Activated naive CD4-positive, alpha-beta T cell treated with anti-CD3 and anti-CD28 coated beads, Interleukin-2, amount 50 U/mL, for 24 hours (primary cell): ENCODE measurements around the gene PKP2.

Experiments
- H3K27ac Mint-ChIP-seq: one replicate; pipeline ENCODE4 v1.8.0; 2021; ENCODE audit warnings: mild to moderate bottlenecking, mixed read lengths
- H3K27me3 Mint-ChIP-seq: one replicate; pipeline ENCODE4 v1.8.0; 2021; ENCODE audit warnings: mixed read lengths
- H3K36me3 Mint-ChIP-seq: one replicate; pipeline ENCODE4 v1.8.0; 2021; ENCODE audit warnings: mixed read lengths
- H3K4me1 Mint-ChIP-seq: one replicate; pipeline ENCODE4 v1.8.0; 2021; ENCODE audit warnings: mixed read lengths
- H3K4me3 Mint-ChIP-seq: one replicate; pipeline ENCODE4 v1.8.0; 2021; ENCODE audit warnings: mild to moderate bottlenecking, mixed read lengths
- H3K9me3 Mint-ChIP-seq: one replicate; pipeline ENCODE4 v1.8.0; 2021; ENCODE audit warnings: mixed read lengths

The PKP2 gene

GRCh38 chr12:32854097-32854496 lies 42.5 kb downstream of the PKP2 start:
- Mint-ChIP-seq H3K4me1 (no peaks in the 10 kb centered on the region), H3K27me3 (peaks cover 7% of the 10 kb centered on the region), H3K9me3 (no peaks in the 10 kb centered on the region), H3K36me3 (no peaks in the 10 kb centered on the region), H3K27ac (no peak overlapping the region), H3K4me3 (no peak overlapping the region)

DNA sequence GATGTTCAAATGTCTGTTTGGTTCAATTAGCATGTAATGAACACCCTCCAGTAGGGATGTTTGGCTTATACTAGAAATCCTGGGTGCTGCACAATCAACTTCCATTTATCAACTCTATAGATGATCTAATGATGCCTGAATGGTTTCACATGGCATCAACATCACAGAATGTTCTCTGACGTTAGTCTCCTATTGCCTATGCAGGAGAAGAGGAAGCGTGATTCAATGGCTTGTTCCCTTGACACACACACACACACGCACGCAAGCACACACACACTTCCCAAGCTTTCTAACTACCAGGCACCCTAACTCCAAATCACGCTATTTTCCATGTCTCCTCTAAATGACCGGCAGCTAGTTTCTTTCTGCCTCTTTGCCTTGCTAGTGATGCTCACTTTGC lies 49.3 kb downstream of the PKP2 start:
- Mint-ChIP-seq H3K9me3 (no peaks in the 10 kb centered on the region), H3K36me3 (no peaks in the 10 kb centered on the region), H3K27me3 (peaks cover 4% of the 10 kb centered on the region), H3K4me1 (no peaks in the 10 kb centered on the region), H3K4me3 (no peak overlapping the region), H3K27ac (no peak overlapping the region)

- peaks cover 2% of the 10 kb centered on the region for H3K27me3 Mint-ChIP-seq
- no peaks in the 10 kb centered on the region for H3K4me1 Mint-ChIP-seq
- H3K9me3 Mint-ChIP-seq: no peaks in the 10 kb centered on the region
- H3K36me3 Mint-ChIP-seq: no peaks in the 10 kb centered on the region
- no peak overlapping the region for H3K27ac Mint-ChIP-seq
- H3K4me3 Mint-ChIP-seq: no peak overlapping the region
These were observed 50.5 kb downstream of the PKP2 start for GRCh38 chr12:32846053-32846452.

DNA sequence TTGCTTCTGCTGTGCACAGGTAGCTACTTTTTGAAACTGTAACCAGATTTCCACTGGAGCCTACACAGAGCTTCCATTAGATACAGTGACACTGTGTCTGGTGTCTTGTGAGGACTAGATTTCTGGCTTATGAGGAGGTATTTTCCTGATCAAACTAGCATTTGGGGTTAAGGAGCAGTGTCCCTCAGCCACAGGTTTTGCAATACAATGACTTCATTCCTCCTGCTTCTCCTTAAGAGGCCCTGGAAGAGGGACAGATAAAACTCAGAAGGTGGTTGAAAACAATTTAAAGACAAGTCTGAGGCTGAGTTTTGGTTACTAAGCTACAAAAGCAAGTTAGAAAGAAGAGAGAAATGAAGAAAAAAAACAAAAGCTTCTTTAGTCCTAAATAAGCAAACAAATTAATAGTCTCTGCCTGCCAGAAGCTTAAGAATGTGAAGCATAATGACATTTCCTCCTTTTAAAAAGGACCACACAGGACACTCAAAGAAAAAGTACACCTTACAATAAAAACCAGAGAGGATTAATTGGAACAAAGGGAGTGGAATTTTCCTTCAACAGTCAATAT lies 53.0 kb downstream of the PKP2 start:
- Mint-ChIP-seq H3K36me3 (no peaks in the 10 kb centered on the region), H3K27ac (no peak overlapping the region)

DNA sequence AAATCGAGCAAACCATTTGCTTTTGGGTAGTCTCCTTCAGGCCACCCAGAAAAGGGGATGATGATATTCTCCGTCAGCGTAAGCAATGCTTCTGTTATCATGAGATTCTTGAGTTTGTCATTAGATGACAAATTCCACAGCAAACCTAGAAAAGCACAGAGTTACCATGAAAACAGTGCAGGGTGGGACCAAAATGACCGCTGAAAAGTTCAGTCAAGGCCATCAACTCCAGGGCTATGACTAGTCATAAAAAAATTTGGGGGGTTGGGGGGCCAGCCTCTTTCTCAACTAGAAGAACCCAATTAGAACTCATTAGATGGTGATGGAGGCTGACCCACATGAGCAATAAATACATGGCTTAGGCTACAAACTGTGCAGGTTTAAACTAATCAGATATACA lies 55.5 kb downstream of the PKP2 start:
- H3K27ac Mint-ChIP-seq: no peak overlapping the region
- H3K4me3 Mint-ChIP-seq: no peak overlapping the region
- H3K27me3 Mint-ChIP-seq: no peaks in the 10 kb centered on the region
- peaks cover 5% of the 10 kb centered on the region for H3K9me3 Mint-ChIP-seq
- no peaks in the 10 kb centered on the region for H3K4me1 Mint-ChIP-seq
- H3K36me3 Mint-ChIP-seq: no peaks in the 10 kb centered on the region

More for the DNA sequence above, 53.0 kb downstream of the PKP2 start:
- Mint-ChIP-seq H3K4me1 (no peaks in the 10 kb centered on the region), H3K27me3 (no peaks in the 10 kb centered on the region), H3K4me3 (no peak overlapping the region), H3K9me3 (no peaks in the 10 kb centered on the region)

- no peaks in the 10 kb centered on the region for H3K36me3 Mint-ChIP-seq
- no peaks in the 10 kb centered on the region for H3K4me1 Mint-ChIP-seq
- no peak overlapping the region for H3K4me3 Mint-ChIP-seq
- H3K27ac Mint-ChIP-seq: no peak overlapping the region
- no peaks in the 10 kb centered on the region for H3K27me3 Mint-ChIP-seq
- H3K9me3 Mint-ChIP-seq: peaks cover 5% of the 10 kb centered on the region
These were observed 56.7 kb downstream of the PKP2 start for GRCh38 chr12:32839828-32840227.

GRCh38 chr12:32837974-32838373 lies 58.6 kb downstream of the PKP2 start:
- Mint-ChIP-seq H3K27me3 (no peaks in the 10 kb centered on the region), H3K36me3 (no peaks in the 10 kb centered on the region), H3K4me1 (no peaks in the 10 kb centered on the region), H3K4me3 (no peak overlapping the region), H3K9me3 (peaks cover 5% of the 10 kb centered on the region), H3K27ac (no peak overlapping the region)

- no peaks in the 10 kb centered on the region for H3K36me3 Mint-ChIP-seq
- no peaks in the 10 kb centered on the region for H3K4me1 Mint-ChIP-seq
- H3K27ac Mint-ChIP-seq: no peak overlapping the region
- H3K4me3 Mint-ChIP-seq: no peak overlapping the region
- peaks cover 5% of the 10 kb centered on the region for H3K9me3 Mint-ChIP-seq
- no peaks in the 10 kb centered on the region for H3K27me3 Mint-ChIP-seq
These were observed 59.9 kb downstream of the PKP2 start for GRCh38 chr12:32836710-32837109.

DNA sequence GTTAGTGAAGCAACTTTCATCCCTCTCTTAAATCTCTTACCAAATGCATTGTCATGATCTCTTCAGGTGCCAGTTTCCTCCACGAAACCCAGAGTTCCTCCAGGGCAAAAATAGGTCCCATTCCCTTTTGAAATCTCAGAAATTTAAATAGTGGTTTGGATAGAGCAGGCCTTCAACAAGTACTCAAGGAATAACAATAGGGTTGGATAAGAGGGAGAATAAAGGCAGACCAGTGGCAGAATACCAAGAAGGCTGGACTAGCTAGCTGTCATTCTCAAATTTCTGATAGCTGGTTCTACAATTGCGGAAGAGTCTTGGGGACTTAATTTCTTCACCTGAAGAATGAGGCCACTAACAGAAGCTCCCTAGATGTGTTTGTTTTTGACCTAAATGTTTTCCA lies 62.5 kb downstream of the PKP2 start:
- Mint-ChIP-seq H3K27me3 (no peaks in the 10 kb centered on the region), H3K9me3 (peaks cover 5% of the 10 kb centered on the region), H3K36me3 (no peaks in the 10 kb centered on the region), H3K4me3 (no peak overlapping the region), H3K4me1 (no peaks in the 10 kb centered on the region), H3K27ac (no peak overlapping the region)

GRCh38 chr12:32828552-32828951 lies 68.0 kb downstream of the PKP2 start:
- H3K36me3 Mint-ChIP-seq: no peaks in the 10 kb centered on the region
- no peak overlapping the region for H3K4me3 Mint-ChIP-seq
- H3K27ac Mint-ChIP-seq: no peak overlapping the region
- no peaks in the 10 kb centered on the region for H3K4me1 Mint-ChIP-seq
- H3K9me3 Mint-ChIP-seq: no peaks in the 10 kb centered on the region
- H3K27me3 Mint-ChIP-seq: no peaks in the 10 kb centered on the region

DNA sequence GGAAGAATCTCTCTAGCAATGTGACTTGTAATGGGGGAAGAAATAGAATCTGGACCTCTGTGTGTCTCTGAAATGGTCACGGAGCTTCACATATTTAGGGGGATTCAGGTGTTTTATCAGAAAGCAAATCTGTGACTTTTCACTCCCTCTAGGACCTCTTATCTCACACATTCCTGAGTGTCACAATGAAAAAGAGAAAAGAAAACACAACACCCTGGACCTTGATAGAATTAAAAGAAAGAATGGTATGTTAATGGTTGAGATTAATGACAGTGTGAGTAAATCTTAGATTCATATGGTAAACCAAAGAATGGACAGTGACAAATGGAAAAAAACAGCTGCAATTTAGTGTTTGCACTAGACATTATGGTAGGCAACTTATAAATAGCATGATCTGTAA lies 68.5 kb downstream of the PKP2 start:
- Mint-ChIP-seq H3K27ac (no peak overlapping the region), H3K9me3 (no peaks in the 10 kb centered on the region), H3K4me3 (no peak overlapping the region), H3K4me1 (no peaks in the 10 kb centered on the region), H3K36me3 (no peaks in the 10 kb centered on the region), H3K27me3 (no peaks in the 10 kb centered on the region)

GRCh38 chr12:32826807-32827412 lies 69.7 kb downstream of the PKP2 start:
- H3K27me3 Mint-ChIP-seq: no peaks in the 10 kb centered on the region
- H3K4me1 Mint-ChIP-seq: no peaks in the 10 kb centered on the region
- H3K9me3 Mint-ChIP-seq: no peaks in the 10 kb centered on the region
- H3K4me3 Mint-ChIP-seq: no peak overlapping the region
- H3K36me3 Mint-ChIP-seq: no peaks in the 10 kb centered on the region
- no peak overlapping the region for H3K27ac Mint-ChIP-seq

DNA sequence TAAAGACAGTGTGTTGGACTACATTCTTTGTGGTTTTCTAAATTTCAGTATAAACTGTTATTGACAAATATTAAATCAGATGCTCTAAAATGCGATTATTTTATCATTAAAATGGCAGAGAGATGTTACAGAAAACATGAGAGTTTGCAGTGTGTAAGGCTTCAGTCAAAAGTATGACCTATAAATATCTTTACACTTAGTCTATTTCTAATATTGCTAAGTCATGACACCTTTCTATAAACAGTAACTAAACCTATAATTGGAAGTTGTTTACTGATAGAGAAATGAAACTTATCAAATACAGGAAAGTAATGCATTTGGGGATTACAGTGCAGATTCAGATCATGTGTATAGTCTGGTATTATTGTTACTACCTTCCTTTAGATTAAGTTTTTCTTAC lies 72.0 kb downstream of the PKP2 start:
- Mint-ChIP-seq H3K4me1 (no peaks in the 10 kb centered on the region), H3K9me3 (no peaks in the 10 kb centered on the region), H3K4me3 (no peak overlapping the region), H3K27ac (no peak overlapping the region), H3K36me3 (no peaks in the 10 kb centered on the region), H3K27me3 (no peaks in the 10 kb centered on the region)

DNA sequence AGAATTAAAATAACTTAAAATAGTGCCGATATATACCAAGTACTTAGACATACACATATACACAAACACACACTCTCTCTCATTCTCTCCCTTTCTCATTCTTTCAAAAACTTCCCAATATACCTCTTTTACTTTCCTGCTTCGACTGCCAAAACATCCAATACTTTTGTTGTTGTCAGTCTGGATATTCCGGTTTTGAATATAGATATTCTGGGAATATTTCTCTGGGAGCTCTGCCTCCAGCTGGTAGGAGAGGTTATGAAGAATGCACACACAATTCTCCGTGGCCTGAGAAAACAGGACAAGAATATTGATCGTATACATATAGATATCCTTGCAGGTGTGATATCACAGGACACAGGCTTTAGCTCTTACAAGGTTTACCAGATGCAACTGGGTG lies 74.2 kb downstream of the PKP2 start:
- no peak overlapping the region for H3K27ac Mint-ChIP-seq
- no peaks in the 10 kb centered on the region for H3K36me3 Mint-ChIP-seq
- H3K9me3 Mint-ChIP-seq: no peaks in the 10 kb centered on the region
- no peaks in the 10 kb centered on the region for H3K4me1 Mint-ChIP-seq
- H3K27me3 Mint-ChIP-seq: peaks cover 1% of the 10 kb centered on the region
- no peak overlapping the region for H3K4me3 Mint-ChIP-seq

DNA sequence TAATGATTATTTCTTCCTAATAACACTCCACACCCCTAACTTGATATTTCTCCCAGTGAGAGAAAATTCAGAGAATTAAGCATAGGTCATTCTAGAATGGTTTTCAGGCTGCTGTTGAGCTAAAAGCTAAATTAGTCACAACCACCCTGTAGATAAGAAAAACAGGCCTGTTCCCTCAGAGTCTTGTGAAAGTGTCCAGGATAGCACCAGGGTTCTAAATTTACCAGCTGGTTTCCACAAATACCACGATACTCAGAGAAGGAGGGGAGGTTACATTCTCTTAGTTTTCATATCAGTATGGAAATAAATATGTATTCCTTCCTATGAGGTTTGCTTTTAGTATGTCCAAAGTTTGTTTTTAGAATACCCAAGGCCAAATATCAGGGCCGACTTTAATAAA lies 74.9 kb downstream of the PKP2 start:
- Mint-ChIP-seq H3K4me3 (no peak overlapping the region), H3K9me3 (no peaks in the 10 kb centered on the region), H3K27ac (no peak overlapping the region), H3K27me3 (peaks cover 1% of the 10 kb centered on the region), H3K4me1 (no peaks in the 10 kb centered on the region), H3K36me3 (no peaks in the 10 kb centered on the region)

DNA sequence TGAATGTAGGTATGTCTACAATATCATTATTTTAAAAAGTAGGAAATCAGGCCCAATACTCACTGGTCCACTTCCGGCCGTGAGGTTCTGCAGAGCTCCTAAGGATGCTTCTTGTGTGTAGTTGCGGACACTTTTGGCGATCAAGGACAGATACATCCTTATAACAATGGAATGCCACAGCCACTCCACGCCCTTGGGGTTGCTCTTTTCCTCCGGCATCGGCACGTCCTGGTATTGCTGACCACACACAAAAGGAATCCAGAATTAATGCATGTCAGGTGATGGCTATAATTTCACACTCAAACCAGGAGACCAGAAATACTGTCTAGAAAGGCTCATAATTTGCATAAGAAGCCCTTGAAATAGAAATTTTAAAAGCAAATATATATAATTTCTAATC lies 75.3 kb downstream of the PKP2 start:
- Mint-ChIP-seq H3K4me1 (no peaks in the 10 kb centered on the region), H3K9me3 (no peaks in the 10 kb centered on the region), H3K4me3 (no peak overlapping the region), H3K36me3 (no peaks in the 10 kb centered on the region), H3K27ac (no peak overlapping the region), H3K27me3 (peaks cover 1% of the 10 kb centered on the region)

- Mint-ChIP-seq H3K9me3 (no peaks in the 10 kb centered on the region), H3K4me3 (no peak overlapping the region), H3K27me3 (peaks cover 1% of the 10 kb centered on the region), H3K4me1 (no peaks in the 10 kb centered on the region), H3K36me3 (no peaks in the 10 kb centered on the region), H3K27ac (no peak overlapping the region)
These were observed 76.1 kb downstream of the PKP2 start for GRCh38 chr12:32820376-32820931.
